ENCODE measurements around the gene HYOU1.

DNA sequence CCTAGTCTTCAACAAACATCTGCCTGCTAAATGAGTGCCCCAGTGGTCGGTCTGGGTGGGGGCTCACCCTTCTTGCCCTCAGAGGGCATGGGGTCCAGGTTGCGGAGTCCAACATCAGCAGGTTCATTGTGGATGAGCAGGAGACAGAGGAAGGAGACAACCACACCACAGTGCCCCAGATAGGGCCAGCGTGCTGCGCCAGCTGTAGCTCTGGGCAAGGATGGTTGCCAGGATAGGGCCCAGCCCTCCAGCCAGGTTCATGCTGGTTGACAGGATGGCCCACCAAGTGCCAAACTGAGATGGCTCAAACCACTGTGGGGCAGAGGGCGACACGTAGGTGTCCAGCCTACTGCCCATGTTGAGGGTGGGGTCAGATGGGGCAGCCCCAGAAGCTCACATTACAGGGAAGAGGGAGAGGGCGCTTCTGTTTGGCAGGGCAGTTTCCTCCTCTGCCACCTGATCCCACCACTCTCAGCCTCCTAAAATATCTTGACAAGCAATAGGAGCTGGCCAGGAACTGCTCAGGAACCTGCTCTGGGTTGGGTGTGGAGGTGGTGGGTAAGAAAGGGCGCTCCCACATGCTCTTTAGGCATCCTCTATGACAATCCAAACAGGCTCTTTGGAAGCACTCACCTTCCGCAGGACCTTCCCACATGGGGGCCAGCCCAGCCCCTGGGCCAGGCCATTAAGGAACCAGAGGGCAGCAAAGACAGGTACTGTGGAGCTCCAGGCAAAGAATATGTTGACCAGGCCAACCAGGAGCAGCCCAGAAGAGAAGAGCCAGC, 29.3 kb downstream of the HYOU1 start:
- TF ChIP-seq, protein P1, sequence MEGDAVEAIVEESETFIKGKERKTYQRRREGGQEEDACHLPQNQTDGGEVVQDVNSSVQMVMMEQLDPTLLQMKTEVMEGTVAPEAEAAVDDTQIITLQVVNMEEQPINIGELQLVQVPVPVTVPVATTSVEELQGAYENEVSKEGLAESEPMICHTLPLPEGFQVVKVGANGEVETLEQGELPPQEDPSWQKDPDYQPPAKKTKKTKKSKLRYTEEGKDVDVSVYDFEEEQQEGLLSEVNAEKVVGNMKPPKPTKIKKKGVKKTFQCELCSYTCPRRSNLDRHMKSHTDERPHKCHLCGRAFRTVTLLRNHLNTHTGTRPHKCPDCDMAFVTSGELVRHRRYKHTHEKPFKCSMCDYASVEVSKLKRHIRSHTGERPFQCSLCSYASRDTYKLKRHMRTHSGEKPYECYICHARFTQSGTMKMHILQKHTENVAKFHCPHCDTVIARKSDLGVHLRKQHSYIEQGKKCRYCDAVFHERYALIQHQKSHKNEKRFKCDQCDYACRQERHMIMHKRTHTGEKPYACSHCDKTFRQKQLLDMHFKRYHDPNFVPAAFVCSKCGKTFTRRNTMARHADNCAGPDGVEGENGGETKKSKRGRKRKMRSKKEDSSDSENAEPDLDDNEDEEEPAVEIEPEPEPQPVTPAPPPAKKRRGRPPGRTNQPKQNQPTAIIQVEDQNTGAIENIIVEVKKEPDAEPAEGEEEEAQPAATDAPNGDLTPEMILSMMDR (IDR thresholded peaks at IDR 0.05; ENCODE audit: control extremely low read depth in 1 of 3, insufficient read depth in 1 of 3, low read depth in 1 of 3, low read length in 3 of 3), result no peak
- TF ChIP-seq SRF (IDR thresholded peaks at IDR 0.05; ENCODE audit: low read depth, low read length) (no peak), SP2 (IDR thresholded peaks at IDR 0.05; ENCODE audit: low read length) (no peak), POLR2A (IDR thresholded peaks at IDR 0.05; ENCODE audit: control extremely low read depth in 1 of 2, low read depth in 2 of 2, low read length in 2 of 2) (no peak), SP1 (IDR thresholded peaks at IDR 0.05; ENCODE audit: low read depth, low read length) (no peak), EGR1 (IDR thresholded peaks at IDR 0.05; ENCODE audit: borderline replicate concordance, low read depth, low read length) (no peak), KDM1A (IDR thresholded peaks at IDR 0.05; ENCODE audit: borderline replicate concordance, low read length) (no peak)

All from H1 (cell line).